ENCODE measurements around the gene PARD3B. TPM values are rescaled to one million over a fixed set of nuclear protein-coding genes. Genes with fewer than 3 reads are reported as not detected.

PARD3B gene
- total and polyA plus RNA-seq, 2 of the 8 experiments (the other 6 are each of a cell fraction or from before 2014, with no cell fraction given): 1.2 to 5.7 TPM

DNA sequence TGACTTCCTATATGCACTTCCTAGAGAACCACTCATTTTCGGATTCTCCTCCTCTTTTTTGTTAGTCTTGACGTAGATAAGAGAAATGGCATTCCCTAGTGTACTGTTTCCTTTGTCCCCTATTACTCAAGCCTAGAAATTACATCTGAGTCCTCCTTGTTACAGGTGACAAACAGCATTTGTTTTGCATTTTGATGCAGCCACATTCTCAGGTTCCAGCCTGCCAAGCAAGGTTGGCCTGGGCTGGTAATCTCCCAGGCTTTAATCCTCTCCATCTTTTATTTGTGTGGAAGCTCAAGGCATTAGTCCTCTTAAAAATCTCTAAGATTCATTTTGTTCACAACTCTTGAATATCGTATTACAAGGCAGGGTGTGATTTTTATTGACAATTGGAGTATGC is 819.0 kb downstream of the PARD3B start:
- Histone ChIP-seq H3K56ac (replicated peaks; ENCODE audit: insufficient read length, low read depth, low read length) (no peak overlapping the region), H4K91ac (replicated peaks; ENCODE audit: insufficient read length, low read length) (no peak overlapping the region), H2BK12ac (ENCODE audit: low read depth, low read length) (no peak overlapping the region), H3K23me2 (ENCODE audit: low read depth, low read length) (peaks cover 1% of the 10 kb centered on the region; the same call in 1 of the 2 replicates), H3K36me3 (ENCODE audit: control insufficient read depth in 2 of 4, insufficient read depth in 4 of 4, low read length in 3 of 4) (no peaks in the 10 kb centered on the region), H4K8ac (ENCODE audit: extremely low read depth, insufficient read depth, low read length) (no peak overlapping the region), H2BK5ac (ENCODE audit: low read depth, low read length) (no peak overlapping the region), H3K4me2 (ENCODE audit: insufficient read depth in 1 of 2, low read depth in 2 of 2, low read length in 2 of 2) (no peak overlapping the region), H3K27me3 (replicated peaks in 1 of 4; ENCODE audit: control insufficient read depth in 3 of 4, extremely low read depth in 1 of 4, insufficient read depth in 3 of 4, low read length in 3 of 4) (no peaks in the 10 kb centered on the region), H3K9ac (replicated peaks in 1 of 4; ENCODE audit: extremely low read depth in 1 of 4, low read depth in 3 of 4, low read length in 3 of 4) (no peak overlapping the region), H2BK120ac (replicated peaks; ENCODE audit: low read depth, low read length) (no peak overlapping the region), H3K79me1 (ENCODE audit: low read depth, low read length) (no peaks in the 10 kb centered on the region), H3K27ac (ENCODE audit: low read depth, low read length) (no peak overlapping the region), H4K5ac (ENCODE audit: insufficient read length, low read depth, low read length) (no peak overlapping the region), H2BK15ac (ENCODE audit: low read length) (no peak overlapping the region), H3K14ac (ENCODE audit: insufficient read length) (no peak overlapping the region), H3K79me2 (ENCODE audit: control insufficient read depth in 1 of 2, insufficient read depth in 2 of 2, low read length in 2 of 2) (no peaks in the 10 kb centered on the region), H3K9me3 (ENCODE audit: insufficient read depth in 2 of 2, low read depth in 1 of 2, low read length in 1 of 2) (no peaks in the 10 kb centered on the region), H2BK20ac (ENCODE audit: low read length) (no peak overlapping the region), H2AK5ac (ENCODE audit: low read depth, low read length) (no peak overlapping the region), H2AFZ (ENCODE audit: low read length) (no peak overlapping the region), H3K4ac (replicated peaks; ENCODE audit: insufficient read length, low read depth, low read length) (no peak overlapping the region), H3K4me1 (replicated peaks in 1 of 4; ENCODE audit: control insufficient read depth in 3 of 4, insufficient read depth in 4 of 4, low read length in 3 of 4) (peaks cover 0 to 7% (median 3%) of the 10 kb centered on the region in 4 experiments; a peak in 3 of 7 replicates), H4K20me1 (replicated peaks in 1 of 2; ENCODE audit: control insufficient read depth in 1 of 2, insufficient read depth in 2 of 2, low read length in 2 of 2) (no peaks in the 10 kb centered on the region), H3K4me3 (ENCODE audit: extremely low read depth in 1 of 4, insufficient read depth in 2 of 4, low read depth in 3 of 4, low read length in 4 of 4) (no peak overlapping the region), H3K23ac (ENCODE audit: insufficient read length) (no peak overlapping the region), H3K18ac (ENCODE audit: extremely low read depth, low read length) (no peak overlapping the region)
- ChIA-PET CTCF (ENCODE audit: partially characterized antibody) (interaction anchor here (0.8 to 1.4 kb wide), 5 partner anchors 21 to 472 kb away, joined by 3 to 5 read pairs (median 4); no protein-coding TSS in a partner anchor), POLR2A (ENCODE audit: partially characterized antibody) (interaction anchor here (0.6 to 1.5 kb wide), 2 partner anchors 16 to 107 kb away, joined by 3 read pairs; no protein-coding TSS in a partner anchor)
- FAIRE-seq: peak; percentile 48
- TF ChIP-seq ZNF274 (IDR thresholded peaks at IDR 0.05; ENCODE audit: borderline replicate concordance, extremely low read depth, low read length): no peak
- no peak for TF ChIP-seq KDM5A (IDR thresholded peaks at IDR 0.05; ENCODE audit: low read length)
- peak in 1 of 2 experiments; percentile 3; a peak in 1 of 4 replicates for TF ChIP-seq RAD21 (IDR thresholded peaks at IDR 0.05 in 1 of 2, conservative IDR thresholded peaks at IDR 0.05 in 1 of 2; ENCODE audit: low read depth in 2 of 2, low read length in 2 of 2)
- WGBS, 2 experiments (ENCODE audit: extremely low coverage in 1 of 2, insufficient coverage in 1 of 2, insufficient read length in 1 of 2, insufficient replicate concordance in 2 of 2, low coverage in 1 of 2, low lambda C conversion rate in 2 of 2, missing lambda C conversion rate in 1 of 2): 64% methylated on average over 3 of the region's 3 CpGs; no CpG with 5 or more reads in 1 of the 2 experiments
- DNase-seq (ENCODE audit: low read depth in 1 of 2, low spot score in 2 of 2): no peak

Measured in H1 (cell line).